Esophagus muscularis mucosa (tissue), 4 donors: ENCODE results near the gene ZSWIM6.

Source experiments
- CTCF ChIP-seq, 3 experiments: fragments of 200-600 bp in 2 of 3; fragments of 450-650 bp in 1 of 3; sonication (generic) in 2 of 3; IDR thresholded peaks; one replicate each; pipeline ENCODE4 v1.5.1; 2017 to 2019; ENCODE audit warnings: antibody characterized with exemption in 3 of 3, mild to moderate bottlenecking in 2 of 3, moderate library complexity in 1 of 3
- EP300 ChIP-seq: sonication (generic); formaldehyde crosslinking; IDR thresholded peaks from one replicate; pipeline ENCODE4 v1.6.1; 2017; ENCODE audit warnings: antibody characterized with exemption
- POLR2A ChIP-seq: fragments of 450-650 bp; IDR thresholded peaks from one replicate; pipeline ENCODE4 v1.6.1; 2017; ENCODE audit warnings: antibody characterized with exemption, moderate library complexity, mild to moderate bottlenecking, low read depth
- POLR2AphosphoS5 ChIP-seq, 2 donors: sonication (generic); formaldehyde crosslinking; IDR thresholded peaks; one replicate each; pipeline ENCODE4 v1.6.1; 2017; ENCODE audit warnings: antibody characterized with exemption in 2 of 2

- TF ChIP-seq CTCF (IDR thresholded peaks at IDR 0.05) (no peak), POLR2A (no peak), EP300 (no peak), POLR2AphosphoS5 (IDR thresholded peaks at IDR 0.05) (no peak)
Measured at GRCh38 chr5:61339764-61340163, 7.7 kb downstream of the ZSWIM6 start.
